ENCODE data around the gene NEK3. TPM values are rescaled to one million over a fixed set of nuclear protein-coding genes. Genes with fewer than 3 reads are reported as not detected.

Gene NEK3
- total RNA-seq, 6 experiments from 2014 or later: 4.5 to 7.1 (median 6.2) TPM

DNA sequence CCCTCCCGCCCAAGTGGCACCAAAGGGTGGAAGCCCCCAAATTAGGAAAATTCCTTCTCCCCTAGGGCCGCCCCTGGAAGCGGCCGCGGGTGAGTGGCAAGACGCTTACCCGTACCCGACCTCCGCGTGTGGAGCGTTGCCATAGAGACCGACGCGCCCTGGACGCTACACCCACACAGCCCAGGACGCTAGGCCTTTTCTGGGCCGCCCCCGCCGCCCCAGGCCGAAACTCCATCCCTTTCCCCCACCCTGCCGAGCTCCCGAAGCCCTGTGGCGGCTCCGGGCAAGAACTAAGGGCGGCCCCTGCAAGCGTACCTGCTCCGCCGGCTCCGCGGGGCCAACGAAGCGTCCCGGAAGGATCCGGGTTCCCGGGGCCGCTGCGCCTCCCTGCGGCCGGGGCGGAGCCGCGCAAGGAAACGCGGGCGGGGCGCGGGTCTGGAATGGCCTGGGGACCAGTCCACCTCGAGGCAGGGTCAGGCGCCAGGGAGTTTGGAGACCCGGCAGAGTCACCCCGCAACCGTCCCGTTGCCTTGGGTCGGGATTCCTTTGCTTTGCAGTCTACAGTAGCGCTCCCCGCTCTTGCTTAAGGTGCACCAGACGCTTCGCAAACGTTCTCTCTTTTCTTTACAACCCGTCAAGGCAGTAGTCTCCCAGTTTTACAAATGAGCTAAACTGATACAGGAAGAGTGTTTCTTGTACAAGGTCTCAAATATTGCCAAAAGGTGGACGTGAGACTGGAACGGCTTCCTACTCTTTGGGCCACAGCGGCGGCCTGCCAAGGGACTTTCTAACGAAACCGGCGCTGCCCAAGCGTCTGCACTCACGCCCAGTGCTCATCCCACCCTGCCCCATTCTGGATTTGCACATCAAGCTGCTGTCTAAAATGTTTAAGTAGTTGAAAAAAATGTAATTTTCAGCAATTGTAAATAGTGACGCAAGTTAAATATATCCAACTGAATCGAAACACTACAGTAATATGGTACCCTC, 30.4 kb downstream of the NEK3 start, which contains the start of gene NEK5:
NEK5 (minus strand) TSS at position 360 of the 987 bp plus-strand sequence. CDS start 1,591 bp downstream, outside the sequence.
- WGBS (ENCODE audit: insufficient coverage, low coverage, low lambda C conversion rate, missing lambda C conversion rate): 30% methylated on average over 36 of the region's 71 CpGs
- Histone ChIP-seq H3K27ac (no peak within 1 kb of the TSS), H3K9me3 (no peaks in the 10 kb centered on the region), H3K27me3 (no peaks in the 10 kb centered on the region), H3K36me3 (peaks cover 0 to 6% (median 0%) of the 10 kb centered on the region in 4 donors), H3K4me3 (peak within 1 kb of the TSS; percentile 74 to 77 (median 75)), H3K4me1 (peaks cover 0 to 12% (median 0%) of the 10 kb centered on the region in 4 donors)
- intact Hi-C loops (cut with DNase I): loop anchor here (5.0 to 10.0 kb wide), 3 partner anchors 124 to 234 kb away; no protein-coding TSS in a partner anchor
- DNase-seq: peak; percentile 69 to 80 (median 79)
- peak; percentile 91 to 93 (median 92) for ATAC-seq
- TF ChIP-seq POLR2A (IDR thresholded peaks at IDR 0.05): no peak
- TF ChIP-seq CTCF (IDR thresholded peaks at IDR 0.05): peak; percentile 71 to 90 (median 78)

- WGBS (ENCODE audit: insufficient coverage, low coverage, low lambda C conversion rate, missing lambda C conversion rate): 1% methylated on average over 32 of the region's 33 CpGs
- Histone ChIP-seq H3K27ac (no peak overlapping the region), H3K27me3 (no peaks in the 10 kb centered on the region)
These were observed 31.4 kb downstream of the NEK3 start for GRCh38 chr13:52127783-52128702.

DNA sequence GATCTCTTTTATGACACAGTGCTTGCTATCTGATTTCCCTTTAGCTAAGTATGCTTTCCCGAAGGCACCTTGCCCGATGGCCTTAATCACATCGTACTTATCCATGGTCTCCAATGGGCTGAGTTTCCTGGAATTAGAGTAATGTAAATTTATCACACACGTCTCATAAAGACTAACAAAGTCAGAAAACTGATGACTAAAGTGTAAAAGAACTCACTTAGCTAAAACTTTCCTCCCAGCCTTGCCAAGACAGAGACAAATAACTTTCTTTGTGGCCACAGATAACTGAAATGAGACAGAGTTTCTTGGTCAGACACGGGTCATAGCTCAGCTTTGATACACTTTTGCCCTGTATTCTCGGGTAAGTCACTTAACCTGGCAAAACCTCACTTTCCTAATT, 32.0 kb downstream of the NEK3 start:
- Histone ChIP-seq H3K4me1 (peaks cover 0 to 12% (median 0%) of the 10 kb centered on the region in 4 donors), H3K36me3 (no peaks in the 10 kb centered on the region), H3K27me3 (no peaks in the 10 kb centered on the region), H3K4me3 (no peak overlapping the region), H3K27ac (no peak overlapping the region), H3K9me3 (no peaks in the 10 kb centered on the region)
- ATAC-seq (no peak), DNase-seq (no peak)
- TF ChIP-seq POLR2A (IDR thresholded peaks at IDR 0.05) (no peak), CTCF (IDR thresholded peaks at IDR 0.05) (no peak)
- WGBS (ENCODE audit: insufficient coverage, low coverage, low lambda C conversion rate, missing lambda C conversion rate): 25% methylated on average over 6 of the region's 6 CpGs
- intact Hi-C loops (cut with DNase I): loop anchor here (5.0 to 10.0 kb wide), 3 partner anchors 123 to 233 kb away; no protein-coding TSS in a partner anchor

More at GRCh38 chr13:52127783-52128702, 31.4 kb downstream of the NEK3 start:
- Histone ChIP-seq H3K9me3 (no peaks in the 10 kb centered on the region), H3K4me3 (peak overlapping the region; percentile 74 to 77 (median 75)), H3K36me3 (peaks cover 0 to 5% (median 0%) of the 10 kb centered on the region in 4 donors), H3K4me1 (peaks cover 0 to 12% (median 0%) of the 10 kb centered on the region in 4 donors)
- intact Hi-C loops (cut with DNase I): loop anchor here (5.0 to 10.0 kb wide), 3 partner anchors 123 to 233 kb away; no protein-coding TSS in a partner anchor
- peak; percentile 84 to 90 (median 88) for ATAC-seq
- TF ChIP-seq CTCF (IDR thresholded peaks at IDR 0.05) (peak; percentile 85 to 88 (median 86)), POLR2A (IDR thresholded peaks at IDR 0.05) (no peak)
- peak in 2 of 3 donors; percentile 41 to 67 for DNase-seq

GRCh38 chr13:52125547-52125946, 33.9 kb downstream of the NEK3 start:
- ATAC-seq (no peak), DNase-seq (no peak)
- WGBS (ENCODE audit: insufficient coverage, low coverage, low lambda C conversion rate, missing lambda C conversion rate): 75% methylated on average over 3 of the region's 3 CpGs
- TF ChIP-seq POLR2A (IDR thresholded peaks at IDR 0.05): no peak
- no peak for TF ChIP-seq CTCF (IDR thresholded peaks at IDR 0.05)
- Histone ChIP-seq H3K4me1 (peaks cover 0 to 12% (median 0%) of the 10 kb centered on the region in 4 donors), H3K9me3 (no peaks in the 10 kb centered on the region), H3K27me3 (no peaks in the 10 kb centered on the region), H3K27ac (no peak overlapping the region), H3K4me3 (no peak overlapping the region), H3K36me3 (no peaks in the 10 kb centered on the region)
- intact Hi-C loops (cut with DNase I): loop anchor here (5.0 to 10.0 kb wide), 3 partner anchors 121 to 231 kb away; no protein-coding TSS in a partner anchor
